ENCODE data around the gene PRKX. TPM values are rescaled to one million over a fixed set of nuclear protein-coding genes. Genes with fewer than 3 reads are reported as not detected.

The PRKX gene
- total and polyA plus RNA-seq, 2 experiments from 2014 or later, result 12.1 to 18.2 TPM

GRCh38 chrX:3697701-3698279 is 15.7 kb downstream of the PRKX start:
- H3K4me3 ChIP-seq, result no peak overlapping the region
- TF ChIP-seq EZH2phosphoT487 (IDR thresholded peaks at IDR 0.05; ENCODE audit: low read depth, severe bottlenecking, unreplicated experiment), result no peak
- no peak for TF ChIP-seq EZH2 (IDR thresholded peaks at IDR 0.05; ENCODE audit: borderline replicate concordance)
- no peak for TF ChIP-seq CTCF (IDR thresholded peaks at IDR 0.05; ENCODE audit: poor library complexity)

GRCh38 chrX:3697220-3697684 is 16.2 kb downstream of the PRKX start:
- Histone ChIP-seq H3K36me3 (replicated peaks; ENCODE audit: insufficient read depth, low read depth) (no peaks in the 10 kb centered on the region), H4K20me1 (ENCODE audit: insufficient read depth, poor library complexity, severe bottlenecking) (no peaks in the 10 kb centered on the region), H3K27ac (peak overlapping the region; percentile 19), H3K4me3 (no peak overlapping the region), H2AFZ (no peak overlapping the region), H3K4me1 (ENCODE audit: insufficient read depth) (no peaks in the 10 kb centered on the region), H3K4me2 (peak overlapping the region; percentile 63), H3K9me3 (ENCODE audit: low read depth) (no peaks in the 10 kb centered on the region), H3K9me2 (replicated peaks; ENCODE audit: insufficient read depth) (no peaks in the 10 kb centered on the region), H3K27me3 (no peaks in the 10 kb centered on the region), H3K79me2 (peaks cover 2% of the 10 kb centered on the region)
- TF ChIP-seq EZH2 (IDR thresholded peaks at IDR 0.05; ENCODE audit: borderline replicate concordance), result no peak
- TF ChIP-seq EZH2phosphoT487 (IDR thresholded peaks at IDR 0.05; ENCODE audit: low read depth, severe bottlenecking, unreplicated experiment), result peak; percentile 61
- no peak for TF ChIP-seq CTCF (IDR thresholded peaks at IDR 0.05; ENCODE audit: poor library complexity)
- no peak for DNase-seq (ENCODE audit: low spot score)
- WGBS (ENCODE audit: low lambda C conversion rate, missing lambda C conversion rate), result 65% methylated on average over 9 of the region's 9 CpGs

More at GRCh38 chrX:3697701-3698279, 15.7 kb downstream of the PRKX start:
- Histone ChIP-seq H3K9me2 (replicated peaks; ENCODE audit: insufficient read depth) (no peaks in the 10 kb centered on the region), H3K79me2 (peaks cover 2% of the 10 kb centered on the region), H4K20me1 (ENCODE audit: insufficient read depth, poor library complexity, severe bottlenecking) (no peaks in the 10 kb centered on the region), H3K27ac (peak overlapping the region; percentile 19), H3K4me2 (peak overlapping the region; percentile 63), H2AFZ (no peak overlapping the region), H3K4me1 (ENCODE audit: insufficient read depth) (no peaks in the 10 kb centered on the region), H3K27me3 (no peaks in the 10 kb centered on the region), H3K9me3 (ENCODE audit: low read depth) (no peaks in the 10 kb centered on the region), H3K36me3 (replicated peaks; ENCODE audit: insufficient read depth, low read depth) (no peaks in the 10 kb centered on the region)
- WGBS (ENCODE audit: low lambda C conversion rate, missing lambda C conversion rate), result 84% methylated on average over 16 of the region's 16 CpGs
- DNase-seq (ENCODE audit: low spot score), result peak; percentile 18

- Histone ChIP-seq H4K20me1 (ENCODE audit: insufficient read depth, poor library complexity, severe bottlenecking) (no peaks in the 10 kb centered on the region), H2AFZ (no peak overlapping the region), H3K9me2 (replicated peaks; ENCODE audit: insufficient read depth) (no peaks in the 10 kb centered on the region), H3K27ac (no peak overlapping the region), H3K79me2 (peaks cover 2% of the 10 kb centered on the region), H3K27me3 (no peaks in the 10 kb centered on the region), H3K4me1 (ENCODE audit: insufficient read depth) (no peaks in the 10 kb centered on the region), H3K36me3 (replicated peaks; ENCODE audit: insufficient read depth, low read depth) (no peaks in the 10 kb centered on the region), H3K4me2 (no peak overlapping the region), H3K9me3 (ENCODE audit: low read depth) (no peaks in the 10 kb centered on the region), H3K4me3 (no peak overlapping the region)
- DNase-seq (ENCODE audit: low spot score), result no peak
- TF ChIP-seq EZH2phosphoT487 (IDR thresholded peaks at IDR 0.05; ENCODE audit: low read depth, severe bottlenecking, unreplicated experiment) (no peak), CTCF (IDR thresholded peaks at IDR 0.05; ENCODE audit: poor library complexity) (no peak), EZH2 (IDR thresholded peaks at IDR 0.05; ENCODE audit: borderline replicate concordance) (no peak)
- WGBS (ENCODE audit: low lambda C conversion rate, missing lambda C conversion rate), result 91% methylated on average over 5 of the region's 5 CpGs
Measured at GRCh38 chrX:3695536-3695935, 17.9 kb downstream of the PRKX start.

Data from hepatocyte (in vitro differentiated cells).